ENCODE data around the gene SFXN2.
"Not testable (repeated sequence)": the region's sequence is repeated elsewhere in the genome, so short reads cannot be mapped to it uniquely, and the experiment has no call there.

The SFXN2 gene

DNA sequence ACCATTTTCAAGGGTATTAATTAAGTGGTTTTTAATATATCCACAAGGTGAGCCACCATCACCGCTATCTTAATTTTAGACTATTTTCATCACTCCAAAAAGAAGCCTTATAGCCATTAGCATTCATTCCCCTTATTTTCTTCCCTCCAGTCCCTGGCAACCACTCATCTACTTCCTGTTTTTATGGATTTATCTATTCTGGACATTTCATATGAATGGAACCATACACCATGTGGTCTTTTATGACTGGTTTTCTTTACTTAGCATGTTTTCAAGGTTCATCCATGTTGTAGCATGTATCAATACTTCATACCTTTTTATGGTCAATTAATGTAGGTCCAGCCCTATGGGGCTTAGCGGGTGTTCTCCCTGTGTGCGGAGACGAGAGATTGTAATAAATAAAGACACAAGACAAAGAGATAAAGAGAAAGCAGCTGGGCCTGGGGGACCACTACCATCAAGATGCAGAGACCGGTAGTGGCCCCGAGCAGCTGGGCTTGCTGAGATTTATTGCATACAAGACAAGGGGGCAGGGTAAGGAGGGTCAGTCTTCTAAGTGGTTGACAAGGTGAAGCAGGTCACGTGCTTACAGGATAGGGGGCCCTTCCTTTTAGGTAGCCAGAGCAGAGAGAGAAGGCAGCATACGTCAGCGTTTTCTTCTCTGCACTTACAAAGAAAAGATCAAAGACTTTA is 44.0 kb downstream of the SFXN2 start:
- no peak for DNase-seq

DNA sequence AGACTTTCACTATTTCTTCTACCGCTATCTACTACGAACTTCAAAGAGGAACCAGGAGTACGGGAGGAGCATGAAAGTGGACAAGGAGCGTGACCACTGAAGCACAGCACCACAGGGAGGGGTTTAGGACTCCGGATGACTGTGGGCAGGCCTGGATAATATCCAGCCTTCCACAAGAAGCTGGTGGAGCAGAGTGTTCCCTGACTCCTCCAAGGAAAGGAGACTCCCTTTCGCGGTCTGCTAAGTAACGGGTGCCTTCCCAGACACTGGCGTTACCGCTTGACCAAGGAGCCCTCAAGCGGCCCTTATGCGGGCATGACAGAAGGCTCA is 44.5 kb downstream of the SFXN2 start:
- not testable (repeated sequence) for DNase-seq

DNA sequence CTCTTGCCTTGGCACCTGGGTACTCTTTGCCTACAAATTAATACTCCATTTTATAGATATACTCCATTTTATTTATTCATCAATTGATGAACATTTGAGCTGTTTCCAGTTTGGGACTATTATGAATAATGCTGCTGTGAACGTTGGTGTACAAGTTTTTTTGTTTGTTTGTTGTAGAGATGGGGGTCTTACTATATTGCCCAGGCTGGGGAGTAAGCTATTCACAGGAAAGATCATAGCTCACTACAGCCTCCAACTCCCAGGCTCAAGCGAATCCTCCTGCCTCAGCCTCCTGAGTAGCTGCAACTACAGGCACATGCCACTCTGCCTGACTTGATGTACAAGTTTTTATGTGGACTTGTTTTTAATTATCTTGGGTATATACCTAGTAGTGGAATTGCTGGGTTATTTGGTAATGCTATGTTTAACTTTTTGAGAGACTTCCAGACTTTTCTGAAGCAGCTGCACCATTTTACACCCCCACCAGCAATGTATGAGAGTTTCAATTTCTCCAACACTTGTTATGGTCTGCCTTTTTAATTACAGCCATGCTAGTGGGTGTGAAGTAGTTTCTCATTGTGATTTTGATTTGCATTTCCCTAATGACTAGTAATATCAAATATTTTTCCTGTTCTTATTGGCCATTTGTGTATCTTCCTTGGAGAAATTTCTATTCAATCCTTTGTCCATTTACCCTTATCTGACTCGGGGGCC is 45.2 kb downstream of the SFXN2 start:
- no peak for DNase-seq

DNA sequence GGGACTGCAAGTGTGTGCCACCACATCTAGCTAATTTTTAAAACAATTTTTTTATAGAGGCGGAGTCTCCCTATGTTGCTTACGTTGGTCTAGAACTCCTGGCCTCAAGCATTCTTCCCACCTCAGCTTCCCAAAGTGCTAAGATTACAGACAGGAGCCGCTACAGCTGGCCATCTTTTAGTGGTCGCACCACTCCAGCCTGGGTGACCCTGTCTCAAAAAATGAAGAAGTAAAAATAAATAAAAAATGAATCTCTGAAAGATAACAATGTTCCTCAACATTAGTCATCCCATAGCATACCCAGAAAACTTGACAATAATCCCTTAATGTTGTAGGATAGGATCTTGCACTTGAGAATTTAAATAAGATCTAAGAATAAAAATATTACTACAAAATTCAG is 47.5 kb downstream of the SFXN2 start:
- DNase-seq: no peak

DNA sequence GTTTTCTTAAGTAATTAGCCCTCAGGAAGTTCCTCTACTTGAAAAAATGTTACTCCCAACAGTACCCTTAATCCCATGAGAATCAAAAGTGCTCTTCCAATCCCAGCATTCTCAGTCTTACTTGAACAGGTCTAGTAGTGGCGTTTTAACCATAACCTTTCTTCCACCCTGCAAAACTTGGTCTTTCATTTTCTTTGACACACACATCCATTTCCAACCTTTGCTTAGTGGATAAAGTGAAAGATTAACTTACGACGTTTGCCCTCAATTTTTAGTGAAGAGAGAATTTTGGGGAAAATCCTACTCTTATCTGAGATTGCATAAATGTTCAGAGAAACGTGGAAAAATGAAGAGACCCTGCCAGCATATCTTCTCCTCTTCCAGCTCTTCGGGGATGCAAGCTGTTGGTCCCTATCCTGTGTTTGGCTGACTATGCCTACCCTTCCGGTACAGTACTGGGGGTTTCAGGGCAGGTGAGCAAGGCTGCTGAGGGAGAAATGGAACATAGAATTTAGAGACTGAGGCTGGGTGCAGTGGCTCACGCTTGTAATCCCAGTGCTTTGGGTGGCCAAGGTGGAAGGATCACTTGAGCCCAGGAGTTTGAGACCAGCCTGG is 48.1 kb downstream of the SFXN2 start:
- no peak for DNase-seq

DNA sequence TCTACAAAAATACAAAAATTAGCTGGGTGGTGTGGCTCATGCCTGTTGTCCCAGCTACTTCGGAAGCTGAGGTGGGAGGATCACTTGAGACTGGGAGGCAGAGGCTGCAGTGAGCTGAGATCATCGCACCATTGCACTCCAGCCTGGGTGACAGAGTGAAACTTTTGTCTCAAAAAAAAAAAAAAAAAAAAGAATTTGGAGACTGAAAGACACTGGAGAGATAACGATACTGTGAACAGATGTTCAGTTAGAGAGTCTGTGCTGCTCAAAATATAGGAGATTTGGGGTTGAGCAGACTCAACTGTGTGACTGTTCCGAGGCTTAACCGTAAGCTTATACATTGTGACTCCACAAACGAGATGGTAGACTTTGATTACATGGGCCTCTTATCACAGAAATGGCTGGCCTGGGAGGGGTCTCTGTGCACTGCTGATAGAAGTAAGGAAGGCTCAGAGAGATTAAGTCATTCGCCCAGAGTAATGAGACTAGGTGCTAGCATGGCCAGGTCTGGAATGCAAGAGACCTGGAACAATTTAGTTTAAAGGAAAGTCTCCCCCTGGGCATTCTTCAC is 48.7 kb downstream of the SFXN2 start:
- no peak for DNase-seq

DNA sequence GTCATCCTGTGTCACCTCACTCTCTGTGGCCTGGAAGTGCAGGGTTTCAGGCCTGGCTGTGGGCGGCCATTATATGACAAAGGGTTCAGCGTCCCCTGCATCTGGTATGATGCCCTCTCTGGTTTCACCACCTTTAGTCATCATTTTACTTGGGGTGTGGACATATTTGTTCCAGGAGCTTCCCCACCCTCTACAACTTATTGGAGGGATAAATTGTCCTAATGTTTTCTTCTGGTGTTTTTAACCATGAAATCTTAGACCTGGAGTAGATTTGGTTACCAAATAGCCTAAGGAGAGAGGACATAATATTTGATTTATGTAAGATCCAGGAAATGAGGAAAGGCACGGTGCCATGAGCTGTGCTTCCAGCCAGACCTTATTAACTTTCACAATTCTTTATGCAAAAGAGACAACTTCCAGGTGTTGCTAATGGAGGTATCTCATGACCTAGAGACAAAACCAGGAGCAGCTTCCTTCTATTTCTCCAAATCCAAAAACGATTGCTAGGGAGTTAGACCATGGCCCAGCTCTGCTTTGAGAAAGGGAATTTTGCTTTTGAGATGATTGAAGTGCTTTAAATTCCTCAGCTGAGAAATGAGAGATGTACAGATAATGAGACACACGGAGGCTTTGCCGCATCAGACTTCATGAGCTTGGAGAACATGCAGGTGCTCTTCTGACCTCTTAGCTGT is 50.2 kb downstream of the SFXN2 start:
- no peak for DNase-seq

DNA sequence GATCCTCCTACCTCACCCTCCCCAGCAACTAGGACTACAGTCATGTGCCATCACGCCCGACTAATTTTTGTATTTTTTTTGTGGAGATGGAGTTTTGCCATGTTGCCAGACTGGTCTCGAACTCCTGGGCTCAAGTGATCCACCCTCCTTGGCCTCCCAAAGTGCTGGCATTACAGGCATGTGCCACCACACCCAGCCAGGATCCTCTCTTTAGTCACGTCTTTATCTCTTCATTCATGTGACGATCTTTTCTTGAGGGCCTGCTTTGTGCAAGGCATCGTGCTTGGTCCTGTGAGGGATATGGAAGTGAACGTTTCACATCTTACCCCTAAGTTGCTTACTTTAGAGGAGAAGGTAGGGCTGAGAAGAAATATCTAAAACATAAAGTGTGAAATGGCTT is 50.9 kb downstream of the SFXN2 start:
- DNase-seq: no peak

DNA sequence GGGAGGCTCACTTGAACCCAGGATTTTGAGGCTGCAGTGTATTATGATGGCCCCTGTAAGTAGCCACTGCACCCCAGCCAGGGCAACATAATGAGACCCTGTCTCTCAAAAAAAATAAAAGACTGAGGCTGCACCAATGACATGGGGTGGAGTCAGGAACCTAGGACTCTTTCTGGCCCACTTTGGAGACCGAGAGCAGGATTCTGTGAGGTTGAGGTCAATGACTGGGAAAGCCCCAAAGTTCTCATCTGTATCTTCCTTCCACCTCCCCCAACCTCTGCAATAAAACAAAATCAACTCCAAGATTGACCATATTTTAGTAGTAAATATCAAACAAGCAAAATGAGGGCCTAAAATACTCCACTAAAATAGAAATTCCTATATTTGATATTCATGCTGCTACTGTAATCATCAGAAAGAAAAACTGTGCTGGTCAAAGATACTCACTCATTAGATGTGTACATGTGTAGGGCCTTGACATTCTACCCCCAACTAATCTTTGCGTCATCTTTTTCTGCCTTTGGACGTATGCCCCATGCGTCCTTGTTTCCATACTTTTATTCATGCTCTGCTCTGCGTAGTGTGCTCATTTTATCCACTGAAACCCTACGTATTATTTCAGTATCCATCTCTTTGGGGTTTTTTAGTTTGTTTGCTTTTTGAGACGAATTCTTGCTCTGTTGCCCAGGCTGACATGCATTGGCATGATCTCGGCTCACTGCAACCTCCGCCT is 53.2 kb downstream of the SFXN2 start:
- DNase-seq: no peak

DNA sequence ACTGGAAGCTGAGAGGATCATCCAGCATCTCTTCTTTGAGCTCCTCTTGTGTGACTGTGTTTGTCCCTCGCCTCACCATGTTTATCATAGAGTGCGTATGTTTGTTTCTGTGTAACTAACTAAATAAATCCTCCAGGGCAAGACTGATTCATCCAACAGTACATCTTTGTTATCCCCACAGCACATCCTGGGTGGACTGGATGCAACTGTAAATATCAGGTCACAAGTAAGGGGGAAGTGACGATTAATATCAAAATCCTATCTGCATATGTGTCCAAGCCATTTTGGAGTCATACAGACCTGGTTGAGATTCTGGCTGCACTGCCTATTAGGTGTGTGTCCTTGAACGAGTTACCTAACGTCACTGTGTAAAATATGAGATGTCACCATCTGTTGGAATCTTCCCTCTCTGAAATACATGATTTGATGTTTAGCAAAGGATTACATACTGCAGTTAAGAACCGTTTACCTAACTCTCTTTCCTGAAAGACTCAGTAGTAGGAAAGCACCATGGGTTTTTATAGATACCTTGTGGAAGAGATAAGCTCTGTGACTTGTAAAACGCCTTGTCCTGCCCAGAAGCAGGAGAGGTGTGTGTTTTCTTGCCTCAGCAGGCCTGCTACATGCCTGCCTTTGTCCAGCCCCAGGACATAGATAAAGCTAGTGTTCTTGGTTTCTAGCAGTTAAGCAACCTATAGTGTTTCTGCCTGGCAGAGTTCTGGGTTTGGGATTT is 55.1 kb downstream of the SFXN2 start:
- no peak for DNase-seq

DNA sequence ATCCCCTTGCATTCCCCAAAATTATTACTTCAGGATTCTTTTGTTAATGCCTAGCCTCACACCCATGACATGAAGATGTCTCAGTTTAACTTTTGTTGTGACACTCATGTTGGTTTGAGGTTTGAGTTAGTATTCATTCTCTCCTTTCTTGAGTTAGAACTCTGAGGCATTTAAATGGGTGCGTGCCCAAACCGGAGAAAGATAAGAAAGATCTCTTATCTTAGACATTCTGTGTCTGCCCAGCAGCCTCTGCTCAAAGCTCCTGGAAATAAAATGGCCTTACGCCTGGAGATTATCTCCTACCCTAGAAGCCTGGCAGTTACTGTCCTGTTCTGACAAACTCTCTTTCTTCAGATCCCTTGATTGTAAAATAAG is 55.7 kb downstream of the SFXN2 start:
- no peak for DNase-seq

DNA sequence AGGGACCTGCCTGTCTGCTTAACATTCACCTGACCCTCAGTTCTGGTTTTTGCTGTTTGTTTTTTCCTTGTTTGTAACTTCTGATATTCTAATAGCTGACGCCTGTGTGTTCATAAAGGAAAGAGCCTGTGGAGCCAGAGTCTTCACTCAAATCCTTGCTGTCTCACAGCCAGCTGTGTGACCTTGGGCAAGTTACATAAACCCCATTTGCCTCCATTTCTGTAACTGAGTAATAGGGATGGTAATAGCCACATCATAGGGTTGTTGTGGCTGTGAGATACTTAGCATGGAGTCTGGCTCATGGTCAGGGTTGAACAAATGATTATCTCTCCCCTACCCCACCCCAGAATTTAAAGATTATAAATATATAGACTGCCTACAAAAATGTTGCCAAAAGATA is 56.4 kb downstream of the SFXN2 start:
- DNase-seq: no peak

DNA sequence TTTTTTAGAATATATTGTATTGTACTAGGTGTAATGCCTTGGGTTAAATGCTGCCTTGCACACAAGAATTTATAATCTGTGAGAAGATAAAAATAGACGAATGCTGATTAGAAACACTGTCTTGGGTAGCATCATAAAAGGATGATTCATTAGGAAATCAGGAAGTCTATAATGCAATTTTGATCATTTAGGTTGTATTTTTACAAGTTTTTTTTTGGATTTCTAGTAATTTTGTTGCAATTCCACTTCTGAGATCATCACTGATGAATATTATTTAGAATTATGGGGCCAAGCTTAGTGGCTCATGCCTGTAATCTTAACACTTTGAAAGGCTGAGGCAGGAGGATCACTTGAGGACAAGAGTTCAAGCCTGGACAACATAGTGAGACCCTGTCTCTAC is 58.9 kb downstream of the SFXN2 start:
- no peak for DNase-seq

DNA sequence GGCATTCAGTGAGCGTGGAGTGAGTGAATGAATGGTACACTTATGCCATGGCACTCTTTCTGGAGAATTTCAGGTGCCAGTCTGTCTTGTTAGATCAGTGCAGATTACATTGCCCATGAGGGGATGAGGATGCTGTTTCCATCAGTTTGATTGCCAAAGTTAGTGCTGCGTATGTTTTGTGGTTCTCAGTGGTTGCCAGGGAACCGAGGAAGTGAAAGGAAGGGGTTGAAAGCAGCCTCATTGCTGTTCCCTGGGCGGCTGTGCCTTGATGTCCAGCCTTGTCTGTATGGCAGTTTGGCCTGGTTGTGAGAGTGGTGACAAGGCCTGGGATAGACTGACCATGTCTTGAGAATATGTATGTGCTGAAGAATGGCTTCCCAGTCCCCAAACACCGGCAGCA is 59.5 kb downstream of the SFXN2 start:
- no peak for DNase-seq

DNA sequence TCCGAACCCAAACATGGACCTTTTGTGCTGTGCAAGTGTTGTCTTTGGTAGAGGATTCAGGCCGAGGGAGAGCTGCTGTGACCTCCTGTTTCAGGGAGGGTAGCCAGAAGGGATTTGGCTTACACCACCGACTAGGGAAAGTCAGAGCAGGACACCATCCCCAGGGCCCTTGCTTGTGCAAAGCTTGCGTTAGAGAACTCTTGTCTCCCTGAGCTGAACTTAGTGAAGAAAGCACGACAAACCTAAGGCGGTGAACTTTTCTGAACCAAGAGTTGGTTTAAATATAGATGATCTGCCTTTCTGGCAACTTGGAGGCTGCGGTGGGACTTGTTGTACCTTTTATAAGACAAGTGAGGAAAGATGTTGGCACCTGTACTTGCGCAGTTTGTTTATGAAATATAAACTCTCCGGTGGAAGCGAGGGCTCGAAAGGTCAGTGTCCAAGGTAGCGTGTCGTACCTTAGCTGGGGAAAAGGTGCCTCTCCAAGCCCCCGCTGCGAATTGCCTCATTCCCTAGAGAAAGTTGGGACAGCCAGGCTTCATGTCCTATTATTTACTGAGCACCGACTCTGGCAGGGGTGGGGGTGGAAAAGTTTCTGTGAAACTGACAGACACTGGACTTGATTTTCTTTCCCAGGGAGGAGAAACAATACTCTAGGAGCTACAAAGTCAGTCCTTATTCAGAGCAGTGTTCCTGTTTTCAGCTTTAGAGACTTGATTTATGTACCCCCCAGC is 60.9 kb downstream of the SFXN2 start:
- no peak for DNase-seq

DNA sequence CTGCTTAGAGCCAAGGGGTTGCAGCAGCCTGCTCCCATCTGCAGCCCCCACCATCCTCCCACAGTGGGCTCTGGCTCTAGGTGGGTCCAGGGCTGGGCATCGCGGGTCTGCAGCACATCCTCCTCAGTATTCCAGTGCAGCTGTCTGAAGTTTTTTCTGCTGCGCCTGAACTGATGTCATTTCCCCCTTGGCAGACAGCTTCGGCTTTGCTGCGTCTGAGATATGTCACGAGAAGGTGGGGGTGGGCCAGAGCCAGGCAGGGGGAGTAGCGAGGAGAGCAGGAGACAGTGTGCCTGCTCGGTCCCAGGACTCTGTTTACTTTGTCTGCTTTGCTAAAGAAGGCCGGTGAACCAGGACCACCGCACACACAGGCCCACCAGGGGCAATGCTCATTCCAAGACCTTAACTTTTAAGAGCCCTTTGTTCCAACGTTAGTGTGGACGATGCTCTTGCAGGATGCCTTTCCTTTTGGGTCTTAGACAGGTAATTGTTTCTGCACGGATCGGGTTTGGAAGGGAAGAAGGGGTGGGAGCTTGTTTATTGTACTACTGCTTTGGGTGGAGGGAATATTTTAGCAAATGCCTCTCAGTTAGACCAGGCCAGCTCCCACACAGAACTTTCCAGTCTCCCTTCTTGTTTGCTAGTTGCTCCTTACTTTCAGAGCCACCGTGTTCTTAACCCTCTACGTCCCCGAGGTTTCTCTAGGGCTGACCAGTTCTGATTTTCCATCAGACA is 61.7 kb downstream of the SFXN2 start:
- DNase-seq: no peak

DNA sequence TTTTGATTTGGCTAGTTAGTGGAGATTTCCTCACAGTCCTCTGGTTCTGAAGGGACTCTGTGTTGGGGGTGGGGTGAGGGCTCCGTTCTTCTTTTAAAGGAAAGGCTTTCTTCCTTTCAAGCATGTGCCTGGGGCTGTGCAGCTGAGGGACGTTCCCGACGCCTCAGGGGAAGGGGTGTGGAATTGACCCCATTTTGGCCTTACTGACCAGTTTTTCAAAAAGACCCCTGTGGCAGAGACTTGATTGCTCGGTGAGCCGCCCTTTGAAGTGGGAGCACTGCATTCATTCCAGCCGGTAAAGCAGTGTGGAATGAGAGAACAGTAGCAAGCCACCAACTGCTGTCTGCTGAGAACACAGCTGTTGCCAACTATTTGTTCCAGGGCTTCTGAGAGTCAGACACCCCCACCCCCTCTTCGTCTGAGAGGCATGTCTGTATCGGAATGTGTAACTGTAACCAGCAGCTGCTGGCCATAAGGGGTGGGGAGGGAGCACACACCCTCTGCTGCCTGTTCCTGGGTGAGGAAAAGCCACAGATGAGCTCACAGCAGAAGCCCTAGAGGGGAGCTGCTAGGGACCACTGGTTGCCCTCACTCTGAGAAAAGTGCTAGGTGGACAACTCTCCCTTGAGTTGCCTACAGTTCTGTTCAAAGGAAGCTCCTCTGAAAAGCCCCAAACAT is 62.5 kb downstream of the SFXN2 start:
- DNase-seq: no peak

DNA sequence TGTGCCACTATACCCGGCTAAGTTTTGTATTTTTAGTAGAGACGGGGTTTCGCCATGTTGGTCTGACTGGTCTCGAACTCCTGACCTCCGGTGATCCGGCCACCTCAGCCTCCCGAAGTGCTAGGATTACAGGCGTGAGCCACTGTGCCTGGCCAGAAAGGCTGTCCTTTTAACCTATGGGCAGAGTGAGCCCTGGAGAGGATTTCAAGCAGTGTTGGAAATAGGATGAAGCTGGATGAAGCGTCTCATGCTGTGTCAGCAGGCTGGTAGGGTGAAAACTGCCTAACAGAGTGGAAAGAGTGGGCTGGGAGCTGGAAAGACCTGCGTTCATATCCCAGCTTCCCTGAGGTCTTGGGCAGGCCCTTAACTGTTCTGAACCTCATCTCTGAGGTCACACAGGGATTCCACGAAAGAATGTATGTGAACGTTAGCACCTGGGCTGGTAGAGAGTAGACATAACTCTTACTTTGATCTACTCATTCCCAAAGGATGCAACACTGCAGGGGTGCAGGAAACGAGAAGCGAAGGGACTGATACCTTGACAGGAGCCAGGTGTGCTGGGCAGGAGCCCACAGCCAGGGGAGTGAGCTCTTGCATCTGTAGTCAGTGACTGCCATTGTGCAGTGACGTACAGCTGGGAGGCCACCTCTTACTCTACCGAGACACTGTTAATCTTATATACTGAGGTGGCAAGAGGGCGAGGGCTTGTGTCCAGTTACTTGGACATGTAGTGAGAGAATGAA is 63.4 kb downstream of the SFXN2 start:
- no peak for DNase-seq

DNA sequence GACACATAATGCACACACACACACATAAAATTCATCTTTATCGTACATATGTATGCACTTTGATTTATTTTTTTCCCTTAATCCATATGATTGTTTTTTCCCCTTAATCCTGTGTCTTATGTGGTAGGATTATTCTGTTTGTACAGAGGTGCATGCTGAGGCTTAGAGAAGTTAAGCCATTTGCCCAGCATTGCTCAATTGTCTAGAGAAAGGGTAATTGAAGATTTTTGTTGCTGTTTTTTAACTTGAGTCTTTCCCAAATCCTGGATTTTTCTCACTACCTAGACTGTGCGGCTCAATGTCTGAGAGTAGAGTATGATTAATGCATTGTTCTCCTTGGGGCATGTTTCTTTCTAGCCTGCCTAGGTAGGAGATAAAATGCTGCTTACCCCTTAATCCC is 64.3 kb downstream of the SFXN2 start:
- no peak for DNase-seq
